ENCODE measurements around the gene MPP3.

MPP3 gene

DNA sequence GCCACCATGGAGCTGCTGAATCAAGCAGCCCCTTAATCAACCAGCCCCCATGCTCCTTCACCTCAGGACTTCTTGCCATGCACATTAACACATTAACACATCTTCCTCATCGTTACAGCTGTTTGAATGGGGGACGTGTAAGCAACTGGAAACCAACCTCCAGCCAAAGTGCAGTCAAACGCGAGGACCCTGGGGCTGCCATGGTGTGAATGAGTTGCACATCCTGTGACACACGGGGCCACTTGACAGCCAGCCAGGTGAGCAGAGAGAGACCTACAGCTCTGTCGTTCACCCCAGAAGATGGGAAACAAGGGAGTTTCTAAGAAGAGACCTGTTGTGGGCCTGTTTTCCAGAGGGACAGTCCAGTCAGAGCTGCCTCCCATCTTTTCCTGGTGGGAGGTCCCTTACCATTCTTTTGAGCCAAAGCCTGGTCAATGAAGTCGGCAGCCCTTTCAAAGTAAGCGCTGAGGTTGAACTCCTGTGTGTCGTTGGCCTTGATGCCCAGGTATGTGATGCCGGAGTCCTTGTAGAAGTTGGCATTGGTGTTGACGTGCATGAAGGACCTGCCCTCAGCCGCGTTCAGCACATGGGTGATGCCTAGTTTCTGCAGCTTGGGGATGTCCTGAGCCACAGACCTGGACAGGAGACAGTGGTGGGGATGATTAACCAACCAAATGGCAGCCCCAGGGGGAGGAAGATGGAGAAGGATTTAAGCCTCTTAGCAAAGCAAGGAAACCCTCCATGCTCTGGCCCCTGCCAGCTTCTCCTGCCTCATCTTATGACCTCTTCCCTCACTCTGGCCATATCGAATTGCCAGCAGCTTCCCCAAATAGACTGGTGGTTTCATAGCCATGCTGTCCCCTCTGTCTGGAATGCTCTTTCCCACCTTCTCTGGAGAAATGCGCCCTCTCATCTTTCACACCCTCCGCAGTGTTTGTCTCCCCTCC, 58.4 kb downstream of the MPP3 start:
- no peak for DNase-seq (ENCODE audit: low read depth in 2 of 2, low spot score in 1 of 2)

DNA sequence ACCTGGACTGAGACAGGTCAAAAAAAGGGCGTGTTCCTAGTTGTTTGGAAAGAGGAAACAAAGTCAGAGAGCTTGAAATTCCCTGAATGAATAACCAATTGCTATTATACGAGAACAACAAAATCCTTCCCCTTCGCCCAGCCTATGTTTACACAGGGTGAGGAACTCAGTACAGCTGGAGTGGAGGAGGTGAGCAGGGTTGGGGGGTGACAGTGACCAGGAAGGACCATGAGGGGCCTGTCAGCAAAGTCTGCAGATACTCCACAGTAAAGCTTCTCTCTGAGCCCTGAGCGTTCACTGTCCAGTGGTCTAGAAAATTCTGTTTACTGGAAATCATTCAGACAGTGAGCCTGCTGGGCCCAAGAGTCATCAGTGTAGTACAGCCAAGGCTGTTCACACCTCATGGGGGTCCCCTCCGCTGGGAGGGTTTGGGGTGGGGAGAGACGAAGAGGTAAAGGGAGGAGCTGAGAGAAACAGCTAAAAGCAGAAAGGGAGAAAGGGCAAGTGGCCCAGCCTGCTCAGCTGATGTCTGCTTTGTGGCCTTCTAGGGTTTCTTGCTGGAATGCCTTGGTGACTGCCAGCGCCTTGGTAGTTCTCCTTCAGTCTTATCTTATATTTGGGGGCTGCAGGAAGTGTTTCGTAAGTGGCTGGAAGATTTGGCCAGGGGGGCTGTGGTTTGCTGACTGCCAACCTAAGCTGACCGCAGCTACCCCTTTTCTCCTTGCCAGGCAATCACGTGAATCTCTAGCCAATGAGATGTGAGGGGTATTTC, 59.9 kb downstream of the MPP3 start:
- DNase-seq (ENCODE audit: low read depth in 2 of 2, low spot score in 1 of 2): no peak

GRCh38 chr17:43771463-43771862, 61.5 kb downstream of the MPP3 start:
- no peak for DNase-seq (ENCODE audit: low read depth in 2 of 2, low spot score in 1 of 2)

- DNase-seq (ENCODE audit: low read depth in 2 of 2, low spot score in 1 of 2): no peak
Measured at GRCh38 chr17:43770957-43771356, 62.0 kb downstream of the MPP3 start.

DNA sequence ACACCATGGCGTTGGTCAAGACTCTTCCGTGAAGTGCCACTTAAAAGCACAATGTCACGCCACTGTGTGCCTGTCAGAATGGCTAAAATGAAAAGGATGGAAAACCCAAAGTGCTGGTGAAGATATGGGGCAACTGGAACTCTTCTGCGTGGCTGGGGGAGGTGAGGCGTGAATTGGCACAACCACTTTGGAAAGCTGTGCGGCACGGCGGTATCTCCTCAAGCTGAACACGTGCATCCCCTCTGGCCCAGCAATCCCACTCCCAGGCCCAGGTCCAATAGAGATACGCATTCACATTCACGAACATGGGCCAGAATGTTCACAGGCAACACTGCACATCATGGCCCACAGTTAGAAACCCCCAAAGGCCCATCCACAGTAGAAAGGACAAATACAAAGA, 63.1 kb downstream of the MPP3 start:
- DNase-seq (ENCODE audit: low read depth in 2 of 2, low spot score in 1 of 2): no peak

DNA sequence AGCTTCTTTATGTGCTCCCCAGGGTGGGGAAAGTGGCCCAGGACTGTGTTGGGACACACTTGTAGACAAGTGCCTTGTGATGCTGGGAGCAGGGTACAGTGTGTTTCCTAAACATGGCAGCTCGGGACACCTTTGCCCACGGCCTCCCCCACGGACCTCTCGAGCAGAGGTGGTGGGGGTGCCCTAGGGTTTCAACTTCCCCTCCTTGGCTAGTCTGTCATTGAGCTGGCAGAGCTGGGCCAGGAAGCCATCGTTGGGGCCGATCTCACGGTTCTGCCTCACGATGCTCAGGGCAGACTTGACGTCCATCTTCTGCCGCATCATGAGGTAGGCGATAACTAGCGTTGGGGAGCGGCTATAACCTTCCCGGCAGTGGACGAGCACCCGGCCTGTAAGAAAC, 63.5 kb downstream of the MPP3 start:
- no peak for DNase-seq (ENCODE audit: low read depth in 2 of 2, low spot score in 1 of 2)

DNA sequence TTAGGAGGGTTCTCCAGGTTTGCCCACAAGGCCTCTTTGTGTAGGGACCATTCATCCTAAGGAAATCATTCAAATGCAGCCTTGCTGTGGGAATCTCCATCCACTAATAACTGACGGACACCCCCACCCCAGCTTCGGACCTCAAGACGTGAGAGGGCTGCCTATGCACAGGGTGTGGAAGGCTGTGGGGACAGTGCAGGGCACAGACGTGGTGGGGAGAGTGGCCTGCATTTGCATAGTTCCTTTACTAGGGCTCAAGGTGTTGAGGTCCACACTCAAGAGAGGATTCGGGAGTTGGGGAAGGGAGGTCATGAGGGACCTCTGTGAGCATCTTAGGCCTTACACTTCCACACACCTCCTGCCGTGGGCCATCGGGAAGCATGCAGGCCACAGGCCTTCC, 64.0 kb downstream of the MPP3 start:
- no peak for DNase-seq (ENCODE audit: low read depth in 2 of 2, low spot score in 1 of 2)

GRCh38 chr17:43768382-43768781, 64.6 kb downstream of the MPP3 start:
- DNase-seq (ENCODE audit: low read depth in 2 of 2, low spot score in 1 of 2): no peak

DNA sequence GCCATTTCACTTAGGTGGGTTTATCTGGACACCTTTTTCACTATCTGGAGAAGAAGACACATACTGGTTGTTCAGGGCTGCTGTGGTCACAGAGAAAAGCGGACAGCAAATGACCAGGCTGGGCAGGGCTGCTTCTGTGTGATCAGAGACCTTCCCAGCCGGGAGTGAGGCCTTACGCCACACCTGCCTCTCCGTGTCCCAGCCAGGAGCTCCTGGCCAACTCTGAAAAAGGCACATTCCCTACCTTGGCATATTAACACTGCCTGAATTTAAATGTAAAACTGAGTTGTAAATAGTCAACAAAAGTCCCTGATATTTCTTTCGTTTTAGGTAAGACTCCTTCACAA, 65.3 kb downstream of the MPP3 start:
- DNase-seq (ENCODE audit: low read depth in 2 of 2, low spot score in 1 of 2): no peak

- DNase-seq (ENCODE audit: low read depth in 2 of 2, low spot score in 1 of 2): no peak
Measured at GRCh38 chr17:43767053-43767712, 65.8 kb downstream of the MPP3 start.

DNA sequence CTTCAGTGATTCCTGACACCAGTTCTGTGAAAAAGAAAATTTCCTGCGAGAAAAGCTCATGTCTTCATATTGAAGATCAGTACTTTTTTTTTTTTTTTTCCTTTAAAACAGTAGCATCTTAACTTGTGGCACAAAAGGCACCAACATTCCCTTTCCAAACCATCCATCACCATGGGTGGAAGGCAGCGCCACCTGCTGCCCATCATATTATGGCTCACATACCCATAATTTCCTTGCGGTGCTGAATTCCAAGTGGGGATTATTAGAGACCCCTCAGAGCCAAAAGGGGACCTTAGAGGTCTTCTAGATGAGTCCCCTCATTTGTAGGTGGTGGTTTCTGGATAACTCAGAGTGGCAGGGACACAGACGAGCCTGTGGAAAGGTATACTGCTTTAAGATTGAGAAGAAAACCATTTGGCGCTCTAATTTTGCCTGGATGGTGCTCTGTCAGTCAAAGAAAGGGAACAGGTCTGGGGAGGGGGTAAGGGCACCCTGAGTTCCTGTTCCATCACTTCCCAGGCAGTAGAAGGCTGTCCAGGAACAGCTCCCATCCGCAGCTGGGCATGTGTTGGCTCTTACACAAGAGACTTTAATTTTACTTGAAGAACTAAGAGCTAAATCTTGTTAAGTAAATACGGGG, 66.4 kb downstream of the MPP3 start:
- DNase-seq (ENCODE audit: low read depth in 2 of 2, low spot score in 1 of 2): peak in 1 of 2 donors; percentile 17

DNA sequence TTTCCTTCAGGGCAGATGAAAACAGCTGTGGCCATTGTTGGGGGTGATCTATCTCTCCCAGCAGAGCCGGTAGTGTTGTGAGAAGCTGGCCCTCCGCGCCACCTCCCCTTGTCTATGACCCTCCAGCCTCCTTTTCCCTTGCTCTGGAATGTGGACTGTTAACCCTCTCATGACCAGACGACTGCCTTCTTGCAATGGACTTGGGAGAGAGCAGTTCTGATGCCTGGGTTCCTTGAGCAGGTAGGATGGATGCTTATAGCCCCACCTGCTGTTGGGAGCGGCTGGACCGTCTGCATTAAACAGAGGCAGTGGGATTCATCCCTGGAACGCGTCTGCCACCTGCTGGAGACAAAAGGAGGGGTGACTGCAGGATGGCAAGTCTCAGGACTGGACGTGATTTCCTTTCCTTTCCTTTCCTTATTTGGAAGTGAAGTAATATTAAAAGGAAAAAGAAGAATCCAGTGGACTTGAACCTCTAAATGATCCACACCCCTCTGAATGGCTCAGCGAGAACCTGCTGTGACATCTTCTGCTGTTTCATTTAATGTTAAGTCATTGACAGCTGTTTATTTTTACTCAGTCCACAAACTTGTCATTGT, 72.6 kb downstream of the MPP3 start:
- DNase-seq (ENCODE audit: low read depth in 2 of 2, low spot score in 1 of 2): peak; percentile 71 to 84

GRCh38 chr17:43759836-43760235, 73.1 kb downstream of the MPP3 start:
- DNase-seq (ENCODE audit: low read depth in 2 of 2, low spot score in 1 of 2): no peak

GRCh38 chr17:43758497-43759174, 74.3 kb downstream of the MPP3 start, which contains the start of gene SOST:
SOST (minus strand) TSS chr17:43758791; CDS start chr17:43758741, 50 bp downstream.
- no peak for DNase-seq (ENCODE audit: low read depth in 2 of 2, low spot score in 1 of 2)

DNA sequence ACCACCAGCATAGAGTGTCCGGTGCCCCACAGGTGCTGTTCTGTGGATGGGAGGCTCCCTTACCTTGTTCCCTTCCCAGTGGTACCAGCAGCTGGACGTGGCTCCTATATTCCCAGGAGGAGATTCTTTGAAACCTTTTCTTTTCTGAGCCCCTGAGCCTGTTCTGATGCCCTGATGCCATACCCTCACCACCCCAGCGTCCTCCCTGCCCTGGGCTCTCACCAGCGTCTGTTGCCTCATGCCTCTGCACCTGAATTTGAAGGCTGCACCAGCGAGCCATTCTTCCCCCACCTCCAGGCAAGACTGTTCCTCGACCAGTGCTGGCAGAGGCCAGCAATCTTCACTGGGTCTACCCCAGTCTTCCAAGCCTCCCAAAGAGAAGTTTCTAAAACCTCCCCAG, 74.9 kb downstream of the MPP3 start:
- DNase-seq (ENCODE audit: low read depth in 2 of 2, low spot score in 1 of 2): no peak

DNA sequence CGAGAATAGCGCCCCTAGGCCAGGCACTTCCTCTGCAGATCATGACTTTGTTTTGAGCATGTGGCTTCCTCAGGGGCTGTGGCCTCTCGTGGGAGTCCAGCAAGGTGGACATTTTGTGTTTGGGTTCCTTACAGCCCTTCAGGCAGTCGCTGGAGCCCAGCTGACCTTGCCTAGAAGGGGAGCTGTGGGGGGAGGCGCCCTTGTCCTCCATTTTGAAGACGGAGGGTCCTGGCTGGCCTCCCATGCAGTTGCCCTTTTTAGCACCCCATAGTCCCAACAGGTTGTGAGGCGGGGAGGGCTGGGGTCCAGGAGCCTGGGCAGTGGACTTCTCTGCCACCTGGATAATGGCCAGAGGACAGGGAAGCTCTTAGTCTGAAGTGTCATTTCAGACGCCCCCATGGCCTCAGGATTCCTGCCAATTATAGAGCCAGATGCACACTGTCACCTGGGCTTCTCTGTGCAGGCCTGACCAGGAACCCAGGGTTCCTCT, 75.7 kb downstream of the MPP3 start:
- no peak for DNase-seq (ENCODE audit: low read depth in 2 of 2, low spot score in 1 of 2)

DNA sequence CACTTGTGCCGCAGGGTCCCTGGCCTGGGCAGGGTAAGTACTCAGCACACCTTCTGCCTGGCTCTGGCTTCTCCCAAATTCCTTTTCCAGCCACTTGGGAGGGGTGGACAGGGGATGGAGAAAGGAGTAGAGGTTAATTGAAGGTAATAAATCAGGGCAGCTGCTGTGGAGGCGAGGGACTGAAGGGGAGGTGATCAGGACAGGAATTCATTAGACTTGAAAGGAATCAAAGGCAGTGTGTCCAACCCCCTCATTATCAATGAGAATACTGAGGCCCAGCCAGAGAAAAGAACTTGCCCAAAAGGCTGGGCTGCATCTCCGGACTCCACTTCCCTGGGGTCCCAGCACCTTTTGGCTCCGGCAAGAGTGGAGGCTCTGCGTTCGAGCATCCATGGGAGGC, 76.7 kb downstream of the MPP3 start:
- no peak for DNase-seq (ENCODE audit: low read depth in 2 of 2, low spot score in 1 of 2)

- no peak for DNase-seq (ENCODE audit: low read depth in 2 of 2, low spot score in 1 of 2)
Measured at GRCh38 chr17:43755389-43755875, 77.5 kb downstream of the MPP3 start.

DNA sequence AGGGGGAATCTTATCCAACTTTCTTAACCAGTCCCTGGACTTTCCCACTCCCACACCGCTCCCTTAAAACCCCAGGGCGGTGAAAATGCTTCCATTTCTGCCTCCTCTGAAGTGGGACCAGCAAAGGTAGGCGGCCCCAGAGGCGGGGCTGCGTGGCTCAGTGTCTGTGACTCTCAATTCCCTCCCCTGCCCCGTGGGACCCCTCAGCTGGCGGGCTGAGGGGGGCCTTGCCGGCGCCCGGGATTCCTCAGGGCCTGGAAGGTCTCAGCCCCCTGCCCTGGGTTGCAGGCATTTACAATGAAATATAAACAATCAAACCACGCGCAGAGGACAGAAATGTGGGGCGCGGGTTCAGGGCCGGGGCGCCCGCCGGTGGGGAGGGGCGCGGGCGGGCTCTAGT, 78.0 kb downstream of the MPP3 start:
- DNase-seq (ENCODE audit: low read depth in 2 of 2, low spot score in 1 of 2): no peak
